Right ventricle myocardium superior (tissue), 1 donor: ENCODE results near the gene RUSC1. TPM values are rescaled to one million over a fixed set of nuclear protein-coding genes. Genes with fewer than 3 reads are reported as not detected.
A peak's percentile ranks its signal among the peaks of the same experiment; 100 is the strongest.
"Not testable (repeated sequence)": the region's sequence is repeated elsewhere in the genome, so short reads cannot be mapped to it uniquely, and the experiment has no call there.

ENCODE experiments used
- ATAC-seq: fragments of 200-7000 bp; cut with Tn5 transposase; one replicate; pipeline ENCODE4 v1.9.1; 2020; ENCODE audit warnings: mild to moderate bottlenecking; ENCODE audit not compliant: poor library complexity
- DNase-seq: peaks from one replicate; pipeline ENCODE4 v3.0.0-alpha.2; 2020
- intact Hi-C: fragments of 100-400 bp; cut with DNase I; formaldehyde crosslinking; loops from one replicate; pipeline ENCODE4 v1.11.2; 2022
- total RNA-seq: library from RNA; stranded (reverse); fragmentation: NEBNext Ultra II Directional; extraction: Animal tissue kit (Norgen Biotek cat#: 25700); gene quantifications from one replicate; pipeline ENCODE4 v1.2.1, GENCODE V29; 2021
- donor health status: DM: no; HTN: yes; CAD: no; lungs with severe emphysema.

The RUSC1 gene
- total RNA-seq, 1 donor from 2014 or later, result 19.9 TPM

DNA sequence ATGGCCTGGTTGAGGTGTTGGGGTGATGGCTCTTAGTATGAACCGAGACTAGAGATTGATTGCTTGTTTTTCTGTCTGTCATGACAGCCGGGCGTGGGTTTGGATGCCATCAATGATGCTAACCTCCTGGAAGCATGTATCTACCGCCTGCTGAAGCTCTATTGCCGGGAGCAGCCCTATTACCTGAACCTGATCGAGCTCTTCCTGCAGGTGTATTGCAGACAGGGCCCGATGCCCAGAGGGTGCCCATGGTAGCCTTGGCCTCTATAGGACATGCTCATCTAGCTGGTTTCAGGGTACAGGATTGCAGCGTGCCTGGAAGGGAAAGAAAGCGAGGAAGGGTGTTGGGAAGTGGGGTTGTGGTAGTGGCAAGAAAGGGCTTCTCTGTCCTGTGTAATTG lies 2.6 kb upstream of the RUSC1 start:
- intact Hi-C loops, result no loop called here
- no peak for DNase-seq
- ATAC-seq, result no peak

DNA sequence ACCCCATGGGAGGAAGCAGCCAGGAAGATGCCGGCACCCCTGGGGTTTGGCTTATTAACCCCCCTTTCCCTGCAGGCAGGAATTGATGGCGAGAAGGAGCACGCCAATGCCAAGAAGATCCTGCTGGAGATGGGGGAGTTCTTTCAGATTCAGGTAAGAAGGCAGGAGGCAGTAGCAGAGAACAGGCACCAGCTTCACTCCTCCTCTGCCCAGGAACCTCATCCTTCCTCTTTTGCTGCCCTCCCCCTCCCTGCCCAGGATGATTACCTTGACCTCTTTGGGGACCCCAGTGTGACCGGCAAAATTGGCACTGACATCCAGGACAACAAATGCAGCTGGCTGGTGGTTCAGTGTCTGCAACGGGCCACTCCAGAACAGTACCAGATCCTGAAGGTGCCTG lies 1.2 kb upstream of the RUSC1 start:
- ATAC-seq (no peak), DNase-seq (no peak)
- intact Hi-C loops, result no loop called here

DNA sequence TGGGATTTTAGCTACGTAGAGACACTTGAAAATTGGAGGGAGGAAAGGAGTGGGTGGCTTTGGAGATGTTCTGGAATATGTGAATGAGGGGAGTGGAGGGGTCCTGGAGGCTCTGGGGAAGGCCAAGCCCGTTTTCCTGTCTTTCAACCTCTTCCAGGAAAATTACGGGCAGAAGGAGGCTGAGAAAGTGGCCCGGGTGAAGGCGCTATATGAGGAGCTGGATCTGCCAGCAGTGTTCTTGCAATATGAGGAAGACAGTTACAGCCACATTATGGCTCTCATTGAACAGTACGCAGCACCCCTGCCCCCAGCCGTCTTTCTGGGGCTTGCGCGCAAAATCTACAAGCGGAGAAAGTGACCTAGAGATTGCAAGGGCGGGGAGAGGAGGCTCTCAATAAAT lies 442 bp upstream of the RUSC1 start:
- intact Hi-C loops, result loop anchor here (5.0 kb wide), 2 partner anchors 43 to 68 kb away; partner anchors contain the start of gene HCN3
- ATAC-seq (no peak), DNase-seq (no peak)

DNA sequence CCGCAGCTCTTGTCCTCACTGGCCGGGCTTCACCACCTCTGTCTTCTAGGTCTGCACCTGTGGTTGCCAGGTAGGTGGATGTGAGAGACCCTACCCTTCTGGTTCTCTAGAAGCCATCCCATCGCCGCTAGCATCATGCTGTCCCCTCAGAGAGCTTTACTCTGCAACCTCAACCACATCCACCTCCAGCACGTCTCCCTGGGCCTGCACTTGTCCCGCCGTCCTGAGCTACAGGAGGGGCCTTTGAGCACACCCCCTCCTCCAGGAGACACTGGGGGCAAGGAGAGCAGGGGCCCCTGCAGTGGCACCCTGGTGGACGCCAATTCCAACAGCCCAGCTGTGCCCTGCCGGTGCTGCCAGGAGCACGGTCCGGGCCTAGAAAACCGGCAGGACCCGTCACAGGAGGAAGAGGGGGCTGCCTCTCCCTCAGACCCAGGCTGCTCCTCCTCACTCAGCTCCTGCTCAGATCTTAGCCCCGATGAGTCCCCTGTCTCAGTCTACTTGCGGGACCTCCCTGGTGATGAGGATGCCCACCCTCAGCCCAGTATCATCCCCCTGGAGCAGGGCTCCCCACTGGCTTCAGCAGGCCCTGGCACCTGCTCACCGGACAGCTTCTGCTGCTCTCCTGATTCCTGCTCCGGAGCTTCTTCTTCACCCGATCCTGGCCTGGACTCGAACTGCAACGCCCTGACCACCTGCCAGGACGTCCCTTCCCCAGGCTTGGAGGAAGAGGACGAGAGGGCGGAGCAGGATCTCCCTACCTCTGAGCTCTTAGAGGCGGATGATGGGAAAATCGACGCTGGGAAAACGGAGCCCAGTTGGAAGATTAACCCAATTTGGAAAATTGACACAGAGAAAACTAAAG lies 1.2 kb downstream of the RUSC1 start:
- ATAC-seq, result no peak
- intact Hi-C loops, result loop anchor here (5.0 kb wide), 2 partner anchors 45 to 70 kb away; partner anchors contain the start of gene HCN3

DNA sequence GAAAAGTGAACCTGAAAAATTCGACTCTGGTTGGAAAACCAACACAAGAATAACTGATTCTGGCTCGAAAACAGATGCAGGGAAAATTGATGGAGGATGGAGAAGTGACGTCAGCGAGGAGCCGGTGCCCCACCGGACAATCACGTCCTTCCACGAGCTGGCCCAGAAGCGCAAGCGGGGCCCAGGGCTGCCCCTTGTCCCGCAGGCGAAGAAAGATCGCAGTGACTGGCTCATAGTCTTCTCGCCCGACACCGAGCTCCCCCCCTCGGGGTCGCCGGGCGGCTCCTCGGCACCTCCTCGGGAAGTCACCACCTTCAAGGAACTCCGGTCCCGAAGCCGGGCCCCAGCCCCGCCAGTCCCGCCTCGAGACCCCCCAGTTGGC lies 1.9 kb downstream of the RUSC1 start:
- no peak for ATAC-seq
- intact Hi-C loops, result loop anchor here (5.0 kb wide), 2 partner anchors 45 to 70 kb away; partner anchors contain the start of gene HCN3
- no peak for DNase-seq

More for the DNA sequence above, 1.2 kb downstream of the RUSC1 start:
- peak; percentile 42 for DNase-seq

DNA sequence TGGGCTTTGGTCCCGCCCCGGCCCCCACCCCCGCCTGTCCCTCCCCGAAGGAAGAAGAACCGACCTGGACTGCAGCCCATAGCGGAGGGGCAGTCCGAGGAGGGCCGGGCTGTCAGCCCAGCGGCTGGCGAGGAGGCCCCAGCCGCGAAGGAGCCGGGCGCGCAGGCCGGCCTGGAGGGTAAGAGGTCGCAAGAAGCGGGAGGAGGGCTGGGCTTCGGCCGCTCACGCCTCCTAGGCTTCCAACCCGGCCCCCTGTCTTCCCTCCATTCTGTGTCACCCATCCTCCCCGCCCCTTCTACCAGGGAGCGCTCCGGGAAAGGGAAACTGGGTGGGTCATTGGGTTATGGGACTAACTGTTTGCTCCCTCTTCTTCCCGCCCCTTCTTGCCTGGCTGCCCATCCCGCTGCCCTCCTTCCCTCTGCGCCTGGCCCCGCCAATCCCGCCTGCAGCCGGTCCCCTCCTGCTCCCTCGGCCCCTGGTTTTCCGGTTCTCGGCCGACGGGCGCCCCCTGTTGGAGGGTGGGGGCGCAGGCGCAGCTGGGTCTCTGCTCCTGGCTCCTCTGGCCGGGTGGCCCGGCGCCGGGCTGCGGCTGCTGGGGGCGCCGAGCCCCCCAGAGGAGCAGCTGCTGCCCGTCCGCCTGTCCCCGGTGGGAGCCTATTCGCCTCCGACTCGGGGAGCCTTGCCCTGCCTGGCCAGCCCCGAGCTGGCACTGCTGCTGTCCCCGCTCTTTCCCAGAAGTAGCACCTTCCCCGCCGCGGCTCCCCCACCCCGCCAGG lies 2.4 kb downstream of the RUSC1 start:
- DNase-seq (peak; percentile 93), ATAC-seq (peak; percentile 63)
- intact Hi-C loops, result loop anchor here (5.0 kb wide), 2 partner anchors 46 to 71 kb away; partner anchors contain the start of gene HCN3

DNA sequence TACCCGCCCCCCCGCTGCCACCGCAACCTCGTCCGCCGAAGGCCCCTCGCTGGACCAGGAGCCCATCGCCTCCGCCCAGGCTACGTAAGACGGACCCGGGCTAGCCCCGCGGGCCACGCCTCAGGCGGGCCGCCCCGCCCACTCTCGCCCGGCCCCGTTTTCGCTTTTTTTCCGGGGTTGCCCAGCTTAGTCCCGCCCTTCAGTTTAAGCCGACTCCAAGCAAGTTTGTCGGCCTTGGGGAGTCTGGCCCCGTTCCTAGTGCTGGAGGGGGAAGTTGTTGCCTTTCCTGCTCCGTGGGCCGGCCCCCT lies 3.0 kb downstream of the RUSC1 start:
- DNase-seq (peak; percentile 93), ATAC-seq (peak; percentile 73)
- intact Hi-C loops, result loop anchor here (5.0 kb wide), 2 partner anchors 46 to 71 kb away; partner anchors contain the start of gene HCN3

DNA sequence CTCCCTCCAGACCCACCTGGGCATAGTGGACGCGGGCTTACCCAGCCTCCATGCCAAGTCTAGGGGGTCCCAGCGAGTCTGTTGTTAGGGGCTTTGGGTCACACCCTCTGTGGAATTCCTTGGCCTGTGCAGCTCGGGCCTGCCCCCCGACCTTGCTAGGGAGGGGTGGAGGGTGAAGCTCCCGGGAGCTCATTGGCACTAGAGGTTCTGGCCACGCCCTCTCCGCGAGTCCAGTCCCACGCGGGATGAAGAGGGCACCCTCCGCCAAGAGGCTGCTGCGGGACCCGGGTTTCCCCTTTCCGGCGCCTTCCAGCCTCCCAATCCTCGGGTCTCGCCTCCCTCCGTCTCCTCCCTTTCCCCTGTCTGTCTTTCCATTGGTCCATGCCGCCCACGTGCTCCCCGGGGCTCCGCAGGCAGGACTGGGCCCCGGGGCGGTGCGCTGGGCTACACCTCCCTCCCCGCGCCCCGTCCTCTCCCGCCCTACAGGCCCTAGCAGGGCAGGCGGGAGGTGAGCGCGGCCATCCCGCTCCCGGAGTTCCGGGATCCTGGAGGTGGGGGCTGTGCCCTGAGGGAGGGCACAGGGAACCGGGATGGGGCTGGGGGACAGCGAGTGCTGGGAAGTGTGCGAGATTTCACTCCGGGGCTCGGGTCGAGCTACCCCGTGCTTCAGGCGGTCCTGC lies 3.5 kb downstream of the RUSC1 start:
- intact Hi-C loops, result loop anchor here (5.0 kb wide), 2 partner anchors 47 to 72 kb away; partner anchors contain the start of gene HCN3
- ATAC-seq (peak; percentile 85), DNase-seq (peak; percentile 97)

DNA sequence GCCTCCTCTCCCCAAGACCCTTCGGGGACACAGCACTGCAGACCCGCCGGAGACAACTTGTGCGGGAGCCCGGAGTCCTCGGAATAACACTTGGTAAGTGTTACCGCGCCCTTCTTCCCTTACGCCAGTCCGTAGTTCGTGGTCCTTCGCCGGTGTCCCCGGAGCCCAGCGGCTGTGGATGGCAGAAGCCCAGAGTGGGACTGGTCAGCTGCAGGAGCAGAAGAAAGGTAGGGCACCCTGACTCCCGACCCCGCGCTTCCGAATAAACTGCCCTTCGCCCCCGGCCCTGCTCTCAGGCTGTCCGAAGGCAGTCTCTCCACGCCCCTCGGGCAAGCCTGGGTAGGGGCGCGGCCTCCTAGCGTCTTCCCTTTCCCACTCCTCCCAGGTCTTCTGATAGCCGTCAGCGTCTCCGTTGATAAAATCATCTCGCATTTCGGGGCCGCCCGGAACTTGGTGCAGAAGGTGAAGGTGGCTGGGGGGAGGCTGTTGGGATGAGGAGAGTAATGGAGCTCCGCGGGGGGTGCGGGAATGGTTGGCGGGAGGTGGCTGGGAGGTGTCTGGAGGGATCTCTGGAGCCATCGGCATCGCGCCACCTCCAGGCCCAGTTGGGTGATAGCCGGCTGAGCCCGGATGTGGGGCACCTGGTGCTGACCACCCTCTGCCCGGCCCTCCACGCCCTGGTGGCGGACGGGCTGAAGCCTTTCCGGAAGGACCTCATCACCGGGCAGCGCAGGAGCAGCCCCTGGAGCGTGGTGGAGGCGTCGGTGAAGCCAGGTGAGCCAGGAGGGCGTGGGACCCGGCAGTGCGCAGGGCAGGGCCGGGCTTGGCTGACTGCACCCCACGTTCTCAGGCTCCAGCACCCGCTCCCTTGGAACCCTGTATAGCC lies 4.3 kb downstream of the RUSC1 start:
- intact Hi-C loops, result loop anchor here (5.0 kb wide), 2 partner anchors 48 to 73 kb away; partner anchors contain the start of gene HCN3
- DNase-seq (peak; percentile 70), ATAC-seq (no peak)

DNA sequence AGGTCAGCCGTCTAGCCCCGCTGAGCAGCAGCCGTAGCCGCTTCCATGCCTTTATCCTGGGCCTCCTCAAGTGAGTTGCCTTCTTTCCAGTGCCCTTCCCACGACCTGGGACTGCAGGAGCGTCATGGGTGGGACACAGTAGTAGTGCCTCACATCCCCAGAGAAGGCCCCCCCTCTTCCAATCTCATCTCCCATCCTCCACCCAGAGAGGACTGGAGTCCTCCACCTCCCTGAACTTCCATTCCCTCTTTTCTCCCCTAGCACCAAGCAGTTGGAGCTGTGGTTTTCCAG lies 4.9 kb downstream of the RUSC1 start:
- DNase-seq, result no peak
- intact Hi-C loops, result no loop called here
- ATAC-seq, result no peak

DNA sequence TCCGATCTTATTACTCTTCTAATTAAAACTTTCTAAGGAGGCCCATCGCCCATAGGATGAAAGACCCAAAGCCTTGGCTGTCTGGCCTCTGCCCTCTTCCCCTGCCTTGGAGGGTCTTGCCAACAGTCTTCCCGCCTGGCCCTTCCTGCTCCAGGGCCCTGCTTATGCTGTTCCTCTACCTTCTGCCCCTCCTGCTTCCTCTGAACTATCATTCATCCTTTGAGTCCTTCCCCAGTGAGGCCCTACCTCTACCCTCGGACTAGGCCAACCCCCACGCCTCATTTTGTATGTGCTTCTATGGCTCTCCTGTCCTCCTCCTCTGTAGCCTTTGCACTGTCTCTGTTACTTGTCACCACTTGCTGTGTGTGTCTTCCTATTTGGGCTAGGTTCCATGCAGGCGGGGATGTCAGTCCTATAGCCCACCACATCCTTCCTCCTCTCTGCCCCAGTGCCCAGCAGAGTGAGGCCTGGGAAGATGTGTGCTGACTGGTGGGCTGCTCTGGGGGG lies 5.4 kb downstream of the RUSC1 start:
- ATAC-seq (no peak), DNase-seq (no peak)
- intact Hi-C loops, result no loop called here

DNA sequence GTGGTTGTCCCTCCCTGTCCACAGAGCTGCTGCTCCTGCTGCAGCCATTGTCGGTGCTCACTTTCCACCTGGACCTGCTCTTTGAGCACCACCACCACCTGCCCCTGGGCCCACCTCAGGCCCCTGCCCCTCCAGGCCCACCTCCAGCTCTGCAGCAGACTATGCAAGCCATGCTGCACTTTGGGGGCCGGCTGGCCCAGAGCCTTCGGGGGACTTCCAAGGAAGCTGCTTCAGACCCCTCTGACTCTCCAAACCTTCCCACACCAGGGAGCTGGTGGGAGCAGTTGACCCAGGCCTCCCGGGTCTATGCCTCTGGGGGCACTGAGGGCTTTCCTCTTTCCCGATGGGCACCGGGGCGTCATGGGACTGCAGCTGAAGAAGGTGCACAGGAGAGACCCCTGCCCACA lies 5.9 kb downstream of the RUSC1 start:
- ATAC-seq (no peak), DNase-seq (no peak)
- intact Hi-C loops, result no loop called here

DNA sequence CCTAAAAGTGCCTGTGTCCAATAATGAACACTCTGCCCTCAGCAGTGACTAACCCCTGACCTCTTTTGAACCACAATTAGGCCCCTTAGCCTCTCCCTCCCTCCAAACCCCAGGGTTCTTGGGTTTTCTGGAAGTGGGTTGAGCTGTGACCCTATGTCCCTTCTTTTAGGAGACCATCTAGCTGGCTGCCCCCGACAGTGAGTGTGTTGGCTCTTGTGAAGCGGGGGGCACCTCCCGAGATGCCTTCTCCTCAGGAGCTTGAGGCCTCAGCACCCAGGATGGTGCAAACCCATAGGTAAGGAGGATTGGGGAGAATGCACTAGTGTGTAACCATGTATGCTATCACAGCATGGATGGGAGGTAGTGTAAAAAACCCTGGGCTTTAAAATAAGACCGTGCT lies 7.3 kb downstream of the RUSC1 start:
- no peak for ATAC-seq
- no peak for DNase-seq
- intact Hi-C loops, result no loop called here

DNA sequence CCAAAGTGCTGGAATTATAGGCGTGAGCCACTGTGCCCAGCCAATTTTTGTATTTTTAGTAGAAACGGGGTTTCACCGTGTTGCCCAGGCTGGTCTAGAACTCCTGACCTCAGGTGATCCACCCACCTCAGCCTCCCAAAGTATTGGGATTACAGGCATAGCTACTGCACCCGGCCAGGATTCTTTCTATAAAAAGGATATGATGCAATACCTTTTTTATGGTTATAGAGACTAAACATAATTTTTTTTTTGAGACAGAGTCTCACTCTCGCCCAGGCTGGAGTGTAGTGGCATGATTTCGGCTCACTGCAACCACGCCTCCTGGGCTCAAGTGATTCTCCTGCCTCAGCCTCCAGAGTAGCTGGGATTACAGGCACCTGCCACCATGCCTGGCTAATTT lies 8.2 kb downstream of the RUSC1 start:
- intact Hi-C loops, DNase-seq, ATAC-seq: not testable (repeated sequence)

DNA sequence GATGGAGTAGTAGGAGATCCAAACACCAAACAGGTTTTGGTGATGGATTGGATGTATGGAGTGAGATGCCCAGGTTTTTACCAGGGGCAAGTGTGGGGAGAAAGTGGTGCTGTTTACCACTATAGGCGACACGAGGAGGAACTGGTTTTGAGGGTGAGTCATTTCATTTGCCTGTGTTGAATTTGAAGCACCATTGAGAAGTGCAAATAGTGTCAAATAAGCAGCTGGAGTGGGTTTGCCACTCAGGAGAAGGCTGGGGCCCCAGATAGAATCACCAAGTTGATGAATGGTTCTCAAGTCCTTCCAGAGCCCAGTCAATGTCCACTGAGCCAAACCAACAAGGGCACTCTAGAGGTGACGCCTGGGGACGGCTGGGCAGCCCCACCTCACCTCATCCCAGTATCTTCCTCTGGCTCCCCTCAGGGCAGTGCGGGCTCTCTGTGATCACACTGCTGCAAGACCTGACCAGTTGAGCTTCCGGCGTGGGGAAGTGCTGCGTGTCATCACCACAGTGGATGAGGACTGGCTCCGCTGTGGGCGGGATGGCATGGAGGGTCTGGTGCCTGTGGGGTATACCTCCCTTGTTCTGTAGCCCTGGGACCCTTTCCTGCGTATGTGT lies 9.4 kb downstream of the RUSC1 start:
- intact Hi-C loops, result no loop called here
- ATAC-seq, result no peak

DNA sequence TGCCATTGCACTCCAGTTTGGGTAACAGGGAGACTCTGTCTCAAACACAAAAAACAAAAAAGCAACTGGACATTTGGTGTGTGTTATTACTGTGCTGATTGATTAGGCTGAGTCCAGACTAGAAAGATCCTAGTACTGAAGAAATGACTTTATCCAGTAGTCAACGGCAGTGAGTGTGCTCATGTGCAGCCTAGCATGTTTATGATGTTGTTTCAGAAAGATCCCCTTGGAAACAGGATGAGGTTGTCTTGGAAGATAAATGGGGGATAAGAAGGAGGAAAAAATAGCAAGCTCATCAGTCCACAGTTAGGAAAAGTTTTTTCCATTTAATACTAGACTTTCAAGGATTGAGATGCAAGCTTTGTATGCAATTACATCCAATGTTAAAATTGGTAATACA lies 14.3 kb downstream of the RUSC1 start:
- intact Hi-C loops, result no loop called here
- DNase-seq, result no peak
- ATAC-seq, result no peak

More for the DNA sequence above, 9.4 kb downstream of the RUSC1 start:
- no peak for DNase-seq

DNA sequence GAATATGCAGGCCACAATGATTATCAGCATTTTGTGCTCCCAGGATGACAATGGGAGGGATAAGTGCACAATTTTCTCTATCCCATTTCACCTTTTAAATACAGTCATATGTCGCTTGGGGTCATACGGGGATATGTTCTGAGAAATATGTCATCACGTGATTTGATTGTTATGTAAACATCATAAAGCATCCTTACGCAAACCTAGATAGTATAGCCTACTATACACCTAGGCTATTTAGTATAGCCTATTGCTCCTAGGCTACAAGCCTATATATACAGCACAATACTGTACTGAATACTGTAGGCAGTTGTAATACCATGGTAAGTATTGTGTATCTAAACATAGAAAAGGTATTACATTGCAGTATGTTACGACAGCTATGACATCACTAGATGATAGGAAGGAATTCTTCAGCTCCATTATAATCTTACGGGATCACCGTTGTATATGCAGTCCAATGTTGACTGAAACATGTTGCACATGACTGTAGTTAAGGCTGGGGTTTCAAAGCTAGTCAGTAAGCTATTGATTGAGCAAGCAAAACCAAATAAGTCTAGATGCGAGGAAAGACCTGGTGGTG lies 18.9 kb downstream of the RUSC1 start:
- ATAC-seq (no peak), DNase-seq (no peak)
- intact Hi-C loops, result no loop called here
